Esophagus muscularis mucosa (tissue), 4 donors: ENCODE results near the gene PLEKHG4B. TPM values are rescaled to one million over a fixed set of nuclear protein-coding genes. Genes with fewer than 3 reads are reported as not detected.
A peak's percentile ranks its signal among the peaks of the same experiment; 100 is the strongest.

ENCODE experiments used
- DNase-seq: peaks from one replicate; pipeline ENCODE4 v3.0.0-alpha.2; 2017; ENCODE audit errors: extremely low spot score
- H3K27ac ChIP-seq, 4 donors: fragments of 200-600 bp; sonication (generic); replicated peaks in 1 of 4; 1 replicate in 3 of 4; 2 replicates in 1 of 4; pipeline ENCODE4 v1.5.1; 2016 to 2019; ENCODE audit warnings: mild to moderate bottlenecking in 1 of 4
- H3K27me3 ChIP-seq, 4 donors: fragments of 200-600 bp; sonication (generic); one replicate each; pipeline versions ENCODE4 v1.5.1 to v1.6.0; 2016 to 2019
- H3K36me3 ChIP-seq, 4 donors: fragments of 200-600 bp; sonication (generic); one replicate each; pipeline ENCODE4 v1.5.1; 2016 to 2019
- H3K4me1 ChIP-seq, 4 donors: fragments of 200-600 bp; sonication (generic); one replicate each; pipeline ENCODE4 v1.5.1; 2016 to 2019
- H3K4me3 ChIP-seq, 4 donors: fragments of 200-600 bp; sonication (generic); 1 replicate in 2 of 4; 2 replicates in 2 of 4; pipeline ENCODE4 v1.5.1; 2016 to 2019; ENCODE audit warnings: mild to moderate bottlenecking in 4 of 4, moderate library complexity in 1 of 4
- H3K9me3 ChIP-seq, 4 donors: fragments of 200-600 bp; sonication (generic); 1 replicate in 3 of 4; 2 replicates in 1 of 4; pipeline ENCODE4 v1.5.1; 2016 to 2019
- CTCF ChIP-seq, 3 experiments: fragments of 200-600 bp in 2 of 3; fragments of 450-650 bp in 1 of 3; sonication (generic) in 2 of 3; IDR thresholded peaks; one replicate each; pipeline ENCODE4 v1.5.1; 2017 to 2019; ENCODE audit warnings: antibody characterized with exemption in 3 of 3, mild to moderate bottlenecking in 2 of 3, moderate library complexity in 1 of 3
- EP300 ChIP-seq: sonication (generic); formaldehyde crosslinking; IDR thresholded peaks from one replicate; pipeline ENCODE4 v1.6.1; 2017; ENCODE audit warnings: antibody characterized with exemption
- POLR2A ChIP-seq: fragments of 450-650 bp; IDR thresholded peaks from one replicate; pipeline ENCODE4 v1.6.1; 2017; ENCODE audit warnings: antibody characterized with exemption, moderate library complexity, mild to moderate bottlenecking, low read depth
- POLR2AphosphoS5 ChIP-seq, 2 donors: sonication (generic); formaldehyde crosslinking; IDR thresholded peaks; one replicate each; pipeline ENCODE4 v1.6.1; 2017; ENCODE audit warnings: antibody characterized with exemption in 2 of 2
- WGBS: methylation state at CpG from one replicate; pipeline ENCODE4 v1.1.5; 2018; 5-methylcytosine and 5-hydroxymethylcytosine counted together
- intact Hi-C: fragments of 100-400 bp; cut with DNase I; formaldehyde crosslinking; loops from one replicate; pipeline ENCODE4 v1.15.1; 2023
- total RNA-seq, 4 donors: library from RNA; depleted of rRNA; stranded (reverse); fragments of >200 nt; gene quantifications; one replicate each; pipeline versions ENCODE4 v1.1.0 to v1.2.1, GENCODE V29; 2016

PLEKHG4B gene
- total RNA-seq, 4 donors from 2014 or later: under 0.01 to 0.46 TPM; not detected in 2

- no peak overlapping the region for H3K27ac ChIP-seq
- H3K36me3 ChIP-seq: no peaks in the 10 kb centered on the region
- no peak for TF ChIP-seq CTCF (IDR thresholded peaks at IDR 0.05)
- no peak for TF ChIP-seq POLR2AphosphoS5 (IDR thresholded peaks at IDR 0.05)
- 89% methylated on average over 22 of the region's 22 CpGs for WGBS
- H3K4me1 ChIP-seq: no peaks in the 10 kb centered on the region
- intact Hi-C loops: no loop called here
- DNase-seq: peak; percentile 86
- H3K27me3 ChIP-seq: peaks cover 0 to 42% (median 2%) of the 10 kb centered on the region in 4 donors
- H3K4me3 ChIP-seq: no peak overlapping the region
- peaks cover 0 to 5% (median 2%) of the 10 kb centered on the region in 4 donors for H3K9me3 ChIP-seq
These were observed 6.5 kb upstream of the PLEKHG4B start for GRCh38 chr5:85334-85995.

DNA sequence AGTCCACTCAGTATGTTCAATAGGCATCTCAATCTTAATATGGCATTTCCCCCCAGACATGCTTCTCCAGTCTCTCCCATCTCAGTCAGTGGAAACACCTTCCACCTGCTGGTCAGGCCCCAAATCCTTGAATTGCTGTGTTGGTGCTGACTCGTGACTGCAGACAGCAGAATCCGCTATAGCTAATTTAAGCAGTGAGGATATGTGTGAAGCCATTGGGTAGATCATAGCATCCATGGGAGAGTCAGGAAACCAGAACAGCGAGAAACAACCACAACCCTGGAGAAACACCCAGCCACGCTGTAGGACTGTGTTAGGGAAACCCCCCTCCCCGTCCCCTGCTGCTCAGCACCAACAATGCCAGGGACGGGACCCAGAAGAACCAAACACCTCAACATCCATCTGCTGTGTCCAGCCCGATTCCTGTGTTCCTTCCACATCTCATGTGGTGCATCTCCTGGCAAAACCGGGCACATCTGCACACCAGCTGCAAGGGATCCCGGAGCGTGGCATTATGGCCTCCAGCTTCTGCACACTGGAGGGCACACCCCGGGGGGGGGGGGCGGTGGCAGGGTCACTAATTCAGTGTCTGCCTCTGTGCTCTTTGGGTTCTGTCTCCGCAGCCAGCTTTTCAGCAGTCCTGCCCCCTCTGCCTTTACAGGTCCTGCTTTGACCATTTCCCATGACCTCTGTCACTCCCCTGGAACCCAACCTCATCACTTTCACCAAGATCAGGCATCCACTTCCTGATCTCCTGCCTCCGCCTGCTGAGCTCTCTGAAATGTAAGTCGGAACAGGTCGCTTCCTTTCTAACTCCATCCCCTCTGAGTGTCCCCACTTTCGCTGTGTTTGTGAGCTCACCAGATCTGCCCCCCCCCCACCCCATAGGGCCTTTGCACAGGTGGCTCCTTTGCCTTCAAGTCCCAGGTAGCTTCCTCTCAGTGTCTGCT, 2.4 kb upstream of the PLEKHG4B start:
- no peak for DNase-seq
- Histone ChIP-seq H3K4me1 (peaks cover 3 to 14% (median 10%) of the 10 kb centered on the region in 4 donors), H3K36me3 (no peaks in the 10 kb centered on the region), H3K27me3 (peaks cover 3 to 68% (median 32%) of the 10 kb centered on the region in 4 donors), H3K4me3 (no peak overlapping the region), H3K9me3 (peaks cover 0 to 5% (median 2%) of the 10 kb centered on the region in 4 donors), H3K27ac (no peak overlapping the region)
- TF ChIP-seq POLR2A (no peak), POLR2AphosphoS5 (IDR thresholded peaks at IDR 0.05) (no peak), EP300 (no peak), CTCF (IDR thresholded peaks at IDR 0.05) (no peak)
- 82% methylated on average over 12 of the region's 17 CpGs for WGBS
- intact Hi-C loops: no loop called here

- peaks cover 3 to 73% (median 37%) of the 10 kb centered on the region in 4 donors for H3K27me3 ChIP-seq
- H3K4me1 ChIP-seq: peaks cover 3 to 14% (median 10%) of the 10 kb centered on the region in 4 donors
- intact Hi-C loops: no loop called here
- H3K4me3 ChIP-seq: no peak overlapping the region
- H3K9me3 ChIP-seq: peaks cover 0 to 5% (median 2%) of the 10 kb centered on the region in 4 donors
- no peaks in the 10 kb centered on the region for H3K36me3 ChIP-seq
- 62% methylated on average over 17 of the region's 18 CpGs for WGBS
- TF ChIP-seq CTCF (IDR thresholded peaks at IDR 0.05) (no peak), EP300 (no peak), POLR2AphosphoS5 (IDR thresholded peaks at IDR 0.05) (no peak), POLR2A (no peak)
- no peak for DNase-seq
- H3K27ac ChIP-seq: no peak overlapping the region
These were observed 1.1 kb upstream of the PLEKHG4B start for GRCh38 chr5:90590-91547.

DNA sequence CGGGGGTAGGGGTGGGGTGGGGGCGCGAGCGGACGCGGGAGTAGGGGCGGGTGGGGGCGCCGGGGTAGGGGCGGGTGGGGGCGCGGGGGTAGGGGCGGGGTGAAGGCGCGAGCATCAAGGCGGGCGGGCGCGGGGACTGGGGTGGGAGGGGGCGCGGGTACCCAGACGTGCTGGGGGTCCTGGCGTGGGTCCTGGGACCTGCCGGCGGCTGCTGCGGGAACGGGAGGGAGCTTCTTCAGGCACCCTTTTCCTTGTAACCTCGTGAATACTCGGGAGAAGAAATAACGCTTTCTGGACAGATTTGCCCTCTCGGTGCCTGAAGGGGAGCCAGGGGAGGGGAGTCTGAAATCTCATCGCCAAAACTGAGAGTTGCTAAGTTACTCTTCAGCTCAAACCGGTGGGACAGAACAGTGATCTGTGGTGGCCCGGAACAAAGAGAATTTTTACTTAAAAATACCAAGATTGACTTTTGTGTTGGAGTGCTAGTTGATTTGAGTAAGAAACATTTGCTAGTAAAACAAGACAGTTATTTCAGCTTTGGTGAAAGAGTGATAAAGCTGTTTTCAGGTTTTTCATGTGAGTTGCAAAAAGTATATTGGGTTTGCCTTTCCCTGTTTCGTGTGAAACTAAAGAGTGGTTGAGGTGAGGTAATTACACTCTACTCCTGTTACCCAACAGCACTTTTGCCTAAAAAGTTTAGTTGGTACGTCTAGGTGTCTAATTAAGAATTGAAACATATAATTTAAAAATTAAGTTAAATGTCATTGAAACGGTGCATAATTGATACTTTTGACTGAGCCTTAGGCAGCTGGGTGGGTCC, 643 bp downstream of the PLEKHG4B start:
- no peaks in the 10 kb centered on the region for H3K36me3 ChIP-seq
- 15% methylated on average over 21 of the region's 37 CpGs for WGBS
- H3K4me1 ChIP-seq: peaks cover 3 to 14% (median 10%) of the 10 kb centered on the region in 4 donors
- intact Hi-C loops: no loop called here
- DNase-seq: no peak
- H3K27ac ChIP-seq: no peak overlapping the region
- H3K4me3 ChIP-seq: peak overlapping the region in 1 of 4 donors; percentile 44
- H3K27me3 ChIP-seq: peaks cover 3 to 87% (median 37%) of the 10 kb centered on the region in 4 donors
- TF ChIP-seq EP300: no peak
- TF ChIP-seq CTCF (IDR thresholded peaks at IDR 0.05): no peak
- TF ChIP-seq POLR2A: no peak
- TF ChIP-seq POLR2AphosphoS5 (IDR thresholded peaks at IDR 0.05): no peak
- peaks cover 0 to 5% (median 2%) of the 10 kb centered on the region in 4 donors for H3K9me3 ChIP-seq
